HepG2 (cell line): ENCODE results near the gene NOP56. TPM values are rescaled to one million over a fixed set of nuclear protein-coding genes. Genes with fewer than 3 reads are reported as not detected.

ENCODE experiments used
- ATAC-seq: fragments of 200-7000 bp; cut with Tn5 transposase; 3 replicates; pipeline ENCODE4 v1.9.1; 2020; ENCODE audit warnings: mild to moderate bottlenecking, moderate library complexity
- BruUV-seq: library from RNA; stranded (reverse); fragments of 400-500 nt; replicated peaks from 2 replicates; lab custom pipeline; 2021; lab: Mats Ljungman, UMichigan
- CTCF ChIA-PET: fragments of 300-600 bp; formaldehyde crosslinking; extraction: SDS; loops from one replicate; lab custom pipeline; 2021; ENCODE audit warnings: low total read pairs, inconsistent platforms, low intra/inter-chr PET ratio; lab: Yijun Ruan, JAX
- POLR2A ChIA-PET: fragments of 350-600 bp; sonication (Branson Sonifier 250); formaldehyde crosslinking; loops from one replicate; lab custom pipeline; 2020; ENCODE audit warnings: antibody characterized with exemption, inconsistent platforms; lab: Yijun Ruan, JAX
- DNase-seq: peaks from one replicate; pipeline ENCODE4 v3.0.0-alpha.2; 2015; ENCODE audit warnings: low spot score
- FAIRE-seq: peaks from 3 replicates; lab custom pipeline; 2011; peaks lifted over from hg19 to GRCh38; lab: Jason Lieb, UNC
- H2AFZ ChIP-seq: one replicate; pipeline ENCODE4 v1.6.1; 2011; ENCODE audit warnings: low read length, inconsistent platforms
- H3K27ac ChIP-seq: fragments of 300-600 bp; 3 replicates; pipeline ENCODE4 v1.8.0; 2011; ENCODE audit warnings: mixed run types, mild to moderate bottlenecking, mixed read lengths, low read length, inconsistent platforms; ENCODE audit not compliant: insufficient read depth; ENCODE audit errors: extremely low read length
- H3K27me3 ChIP-seq, 2 experiments: fragments of 200-600 bp in 1 of 2; 2 replicates in 1 of 2; 3 replicates in 1 of 2; pipeline versions ENCODE4 v1.6.0 to v1.8.0; 2011; ENCODE audit warnings: low read length in 2 of 2, mild to moderate bottlenecking in 2 of 2, moderate library complexity in 2 of 2, inconsistent platforms in 1 of 2; ENCODE audit not compliant: insufficient read depth in 2 of 2, control insufficient read depth in 1 of 2
- H3K36me3 ChIP-seq, 2 experiments: fragments of 200-600 bp in 1 of 2; replicated peaks in 1 of 2; 2 replicates in 1 of 2; 3 replicates in 1 of 2; pipeline versions ENCODE4 v1.5.1 to v1.8.0; 2011; ENCODE audit warnings: low read length in 2 of 2, inconsistent platforms in 1 of 2; ENCODE audit not compliant: insufficient read depth in 2 of 2, control insufficient read depth in 1 of 2
- H3K4me1 ChIP-seq: 2 replicates; pipeline ENCODE4 v1.5.1; 2012; ENCODE audit warnings: low read length, inconsistent platforms; ENCODE audit not compliant: insufficient read depth
- H3K4me2 ChIP-seq: 2 replicates; pipeline ENCODE4 v1.6.0; 2011; ENCODE audit warnings: low read depth, low read length, inconsistent platforms
- H3K4me3 ChIP-seq, 3 experiments: fragments of 200-600 bp in 1 of 3; sonication (generic), shearing (Covaris generic) in 1 of 3; replicated peaks in 1 of 3; 2 replicates each; pipeline ENCODE4 v1.5.1; 2011 to 2016; ENCODE audit warnings: low read length in 3 of 3, inconsistent platforms in 2 of 3, low read depth in 2 of 3, mild to moderate bottlenecking in 2 of 3, control low read depth in 1 of 3, mixed read lengths in 1 of 3; ENCODE audit not compliant: insufficient read depth in 1 of 3
- H3K79me2 ChIP-seq: one replicate; pipeline ENCODE4 v1.6.1; 2011; ENCODE audit warnings: low read length, inconsistent platforms; ENCODE audit not compliant: insufficient read depth
- H3K9ac ChIP-seq: 2 replicates; pipeline ENCODE4 v1.6.0; 2011; ENCODE audit warnings: mild to moderate bottlenecking, low read depth, low read length, inconsistent platforms; ENCODE audit not compliant: insufficient read depth
- H3K9me3 ChIP-seq: 2 replicates; pipeline ENCODE4 v1.5.1; 2012; ENCODE audit warnings: mild to moderate bottlenecking, low read length
- H4K20me1 ChIP-seq: 2 replicates; pipeline ENCODE4 v1.6.0; 2011; ENCODE audit warnings: inconsistent platforms, mild to moderate bottlenecking, low read length, moderate library complexity; ENCODE audit not compliant: insufficient read depth
- ATF7 ChIP-seq, 2 experiments: fragments of 450-650 bp in 1 of 2; sonication (generic) in 1 of 2; formaldehyde crosslinking in 1 of 2; IDR thresholded peaks; 2 replicates each; pipeline versions ENCODE4 v1.4.0 to v1.6.1; 2016 to 2020; ENCODE audit warnings: antibody characterized with exemption in 1 of 2, mild to moderate bottlenecking in 1 of 2, missing genetic modification reagents in 1 of 2
- CAMTA2 ChIP-seq: sonication (generic); formaldehyde crosslinking; IDR thresholded peaks from 2 replicates; pipeline ENCODE4 v1.4.0; 2020; ENCODE audit warnings: mild to moderate bottlenecking, missing genetic modification reagents, borderline replicate concordance
- CHCHD3 ChIP-seq: sonication (generic); formaldehyde crosslinking; IDR thresholded peaks from 2 replicates; pipeline ENCODE4 v1.8.0; 2022; ENCODE audit warnings: mild to moderate bottlenecking, missing genetic modification reagents, moderate library complexity
- GABPB1 ChIP-seq: IDR thresholded peaks from 2 replicates; pipeline ENCODE4 v1.6.1; 2016; ENCODE audit warnings: mild to moderate bottlenecking, missing genetic modification reagents, moderate library complexity, missing compliant biosample characterization
- YEATS4 ChIP-seq: sonication (generic); formaldehyde crosslinking; IDR thresholded peaks from 2 replicates; pipeline ENCODE4 v1.4.0; 2020; ENCODE audit warnings: missing genetic modification reagents, borderline replicate concordance
- ZNF441 ChIP-seq: sonication (generic); formaldehyde crosslinking; IDR thresholded peaks from 2 replicates; pipeline ENCODE4 v1.7.0; 2021; ENCODE audit warnings: missing genetic modification reagents, borderline replicate concordance
- ZNF460 ChIP-seq: sonication (generic); formaldehyde crosslinking; IDR thresholded peaks from 2 replicates; pipeline ENCODE4 v1.5.1; 2020; ENCODE audit warnings: missing genetic modification reagents, mild to moderate bottlenecking, borderline replicate concordance
- ZNF598 ChIP-seq: sonication (generic); formaldehyde crosslinking; IDR thresholded peaks from 2 replicates; pipeline ENCODE4 v1.5.1; 2020; ENCODE audit warnings: mild to moderate bottlenecking, missing genetic modification reagents, borderline replicate concordance
- WGBS: methylation state at CpG from one replicate; pipeline ENCODE4 v1.1.6; 2017; ENCODE audit warnings: low lambda C conversion rate; 5-methylcytosine and 5-hydroxymethylcytosine counted together
- in situ Hi-C: cut with HindIII; loops from 2 replicates; pipeline ENCODE4 v1.10.0; 2017; ENCODE audit warnings: low pct_unique_long_range_greater_than_20kb; ENCODE audit not compliant: extremely low pct_ligation_motif_present
- intact Hi-C: fragments of 100-400 bp; cut with micrococcal nuclease; formaldehyde crosslinking; loops from one replicate; pipeline ENCODE4 v1.10.0; 2022; ENCODE audit not compliant: unreplicated experiment
- polyA plus RNA-seq, 8 experiments: library from polyadenylated mRNA; depleted of rRNA in 3 of 8; stranded (reverse) in 7 of 8; unstranded in 1 of 8; fragments of >200 nt; fragmentation: Illumina TruSeq in 4 of 8; extraction: Trizol in 4 of 8; gene quantifications; 2 replicates each; pipeline versions ENCODE4 v1.2.1 to v1.2.3, GENCODE V29; 2011 to 2016; ENCODE audit warnings: low read depth in 4 of 8, missing spikeins in 1 of 8, mixed read lengths in 1 of 8; ENCODE audit not compliant: insufficient read depth in 1 of 8
- total RNA-seq, 5 experiments: library from RNA; depleted of rRNA; stranded (reverse); fragments of >200 nt; fragmentation: Illumina TruSeq; extraction: Trizol; gene quantifications; 2 replicates each; pipeline ENCODE4 v1.2.3, GENCODE V29; 2016; ENCODE audit warnings: low read depth in 1 of 5
- TF ChIP-seq, protein P1 (sequence below): sonication (generic); formaldehyde crosslinking; IDR thresholded peaks from 2 replicates; pipeline ENCODE4 v1.5.0; 2020; ENCODE audit warnings: mild to moderate bottlenecking, missing genetic modification reagents, moderate library complexity
- TF ChIP-seq, protein P2 (sequence below): sonication (generic); formaldehyde crosslinking; IDR thresholded peaks from 2 replicates; pipeline ENCODE4 v1.8.1; 2023; ENCODE audit warnings: missing genetic modification reagents, mild to moderate bottlenecking, borderline replicate concordance
- TF ChIP-seq, protein P3 (sequence below): sonication (generic); formaldehyde crosslinking; IDR thresholded peaks from 2 replicates; pipeline ENCODE4 v1.5.0; 2020; ENCODE audit warnings: missing genetic modification reagents, mild to moderate bottlenecking, borderline replicate concordance
- TF ChIP-seq, protein P4 (sequence below): IDR thresholded peaks from 2 replicates; pipeline ENCODE4 v1.6.1; 2016; ENCODE audit warnings: control low read depth

Gene NOP56
- total and polyA plus RNA-seq, 2 of the 13 experiments (the other 11 are each of a cell fraction or from before 2014, with no cell fraction given), result 369 to 1,116 TPM

DNA sequence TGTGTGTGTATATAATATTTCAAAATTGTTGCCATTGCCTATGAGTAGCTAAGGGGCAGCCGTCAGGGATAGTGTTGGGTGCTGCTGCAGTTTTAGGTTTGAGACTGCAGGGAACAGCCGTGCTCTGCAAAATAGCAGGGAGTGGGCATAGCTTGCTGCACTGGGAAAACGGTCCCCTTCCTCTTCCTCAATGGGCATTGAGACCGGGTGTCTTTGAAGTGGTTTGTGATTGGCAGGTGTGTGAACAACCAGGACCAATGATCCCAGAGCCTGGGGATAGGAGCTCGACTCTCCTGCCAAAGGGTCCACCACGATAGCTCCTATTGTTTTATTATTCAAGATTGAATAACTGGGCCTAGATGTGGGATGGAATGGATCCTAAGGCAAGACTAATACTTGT, 35.1 kb downstream of the NOP56 start:
- peaks cover 15 to 68% of the 10 kb centered on the region in 2 experiments for H3K27me3 ChIP-seq
- no peak for FAIRE-seq
- 16% methylated on average over 6 of the region's 6 CpGs for WGBS

DNA sequence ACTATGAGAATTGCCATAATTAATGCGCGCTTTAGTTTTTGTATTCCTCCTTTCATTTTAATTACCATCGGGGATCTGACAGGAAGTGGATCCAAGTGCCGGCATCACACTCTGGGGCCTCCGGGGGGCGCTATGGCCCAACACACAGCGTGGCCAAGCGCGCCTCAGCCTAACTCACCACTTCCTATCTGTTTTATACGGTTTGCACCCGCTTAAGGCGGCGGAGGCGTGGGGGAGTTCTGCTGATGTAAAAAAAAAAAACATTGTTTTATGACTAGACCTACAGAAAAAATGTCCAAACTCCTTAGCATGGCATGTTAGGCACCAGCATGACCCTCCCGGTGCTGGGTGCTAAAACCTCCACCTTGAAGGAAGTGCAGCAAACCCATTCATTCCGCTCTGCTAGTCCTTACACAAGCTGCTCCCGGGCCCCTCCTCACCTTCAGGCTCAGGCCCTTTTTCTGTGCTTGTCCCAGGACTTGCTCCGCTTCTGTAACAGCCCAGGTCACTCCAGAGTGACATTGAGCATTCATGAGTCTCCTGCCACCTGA, 35.7 kb downstream of the NOP56 start:
- H3K4me3 ChIP-seq, result peak overlapping the region in 1 of 3 experiments; percentile 18; a peak in 1 of 6 replicates
- peaks cover 15 to 68% of the 10 kb centered on the region in 2 experiments for H3K27me3 ChIP-seq
- H3K9ac ChIP-seq, result no peak overlapping the region
- H3K79me2 ChIP-seq, result no peaks in the 10 kb centered on the region
- in situ Hi-C loops (loop anchor here (5.0 kb wide), 1 partner anchor 64 kb away; no protein-coding TSS in a partner anchor), intact Hi-C loops (loop anchor here (1.0 kb wide), 1 partner anchor 55 kb away; no protein-coding TSS in a partner anchor)
- no peak overlapping the region for H2AFZ ChIP-seq
- no peaks in the 10 kb centered on the region for H3K36me3 ChIP-seq
- WGBS, result 27% methylated on average over 18 of the region's 18 CpGs
- CTCF ChIA-PET, result interaction anchor here (0.7 to 0.9 kb wide), 3 partner anchors 55 to 64 kb away, joined by 3 to 8 read pairs (median 5); no protein-coding TSS in a partner anchor
- H4K20me1 ChIP-seq, result no peaks in the 10 kb centered on the region
- H3K4me2 ChIP-seq, result peak overlapping the region; percentile 27
- peak; percentile 23 for FAIRE-seq
- no peaks in the 10 kb centered on the region for H3K9me3 ChIP-seq
- peak; percentile 31; the same call in 2 of the 3 replicates for ATAC-seq
- POLR2A ChIA-PET, result interaction anchor here (1.9 kb wide), 1 partner anchor 36 kb away, joined by 10 read pairs; the partner anchor contains the start of gene NOP56
- BruUV-seq, result no TSS peak
- peaks cover 16% of the 10 kb centered on the region for H3K4me1 ChIP-seq
- H3K27ac ChIP-seq, result no peak overlapping the region
- DNase-seq, result no peak
- TF ChIP-seq ZNF460 (CRISPR knock-in tag), result no peak
- 0 out of 2 replicates have a peak, but pooled peaks have one; percentile 42 for TF ChIP-seq CAMTA2 (CRISPR knock-in tag)
- no peak for TF ChIP-seq CHCHD3
- TF ChIP-seq, protein P1, sequence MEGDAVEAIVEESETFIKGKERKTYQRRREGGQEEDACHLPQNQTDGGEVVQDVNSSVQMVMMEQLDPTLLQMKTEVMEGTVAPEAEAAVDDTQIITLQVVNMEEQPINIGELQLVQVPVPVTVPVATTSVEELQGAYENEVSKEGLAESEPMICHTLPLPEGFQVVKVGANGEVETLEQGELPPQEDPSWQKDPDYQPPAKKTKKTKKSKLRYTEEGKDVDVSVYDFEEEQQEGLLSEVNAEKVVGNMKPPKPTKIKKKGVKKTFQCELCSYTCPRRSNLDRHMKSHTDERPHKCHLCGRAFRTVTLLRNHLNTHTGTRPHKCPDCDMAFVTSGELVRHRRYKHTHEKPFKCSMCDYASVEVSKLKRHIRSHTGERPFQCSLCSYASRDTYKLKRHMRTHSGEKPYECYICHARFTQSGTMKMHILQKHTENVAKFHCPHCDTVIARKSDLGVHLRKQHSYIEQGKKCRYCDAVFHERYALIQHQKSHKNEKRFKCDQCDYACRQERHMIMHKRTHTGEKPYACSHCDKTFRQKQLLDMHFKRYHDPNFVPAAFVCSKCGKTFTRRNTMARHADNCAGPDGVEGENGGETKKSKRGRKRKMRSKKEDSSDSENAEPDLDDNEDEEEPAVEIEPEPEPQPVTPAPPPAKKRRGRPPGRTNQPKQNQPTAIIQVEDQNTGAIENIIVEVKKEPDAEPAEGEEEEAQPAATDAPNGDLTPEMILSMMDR, result peak; percentile 74
- TF ChIP-seq, protein P2, sequence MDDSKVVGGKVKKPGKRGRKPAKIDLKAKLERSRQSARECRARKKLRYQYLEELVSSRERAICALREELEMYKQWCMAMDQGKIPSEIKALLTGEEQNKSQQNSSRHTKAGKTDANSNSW (CRISPR knock-in tag), result no peak
- TF ChIP-seq GABPB1 (CRISPR knock-in tag), result peak; percentile 60
- TF ChIP-seq, protein P3, sequence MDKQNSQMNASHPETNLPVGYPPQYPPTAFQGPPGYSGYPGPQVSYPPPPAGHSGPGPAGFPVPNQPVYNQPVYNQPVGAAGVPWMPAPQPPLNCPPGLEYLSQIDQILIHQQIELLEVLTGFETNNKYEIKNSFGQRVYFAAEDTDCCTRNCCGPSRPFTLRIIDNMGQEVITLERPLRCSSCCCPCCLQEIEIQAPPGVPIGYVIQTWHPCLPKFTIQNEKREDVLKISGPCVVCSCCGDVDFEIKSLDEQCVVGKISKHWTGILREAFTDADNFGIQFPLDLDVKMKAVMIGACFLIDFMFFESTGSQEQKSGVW (CRISPR knock-in tag), result no peak
- no peak for TF ChIP-seq ATF7 (IDR thresholded peaks at IDR 0.05)
- no peak for TF ChIP-seq ATF7 (CRISPR knock-in tag; IDR thresholded peaks at IDR 0.05)
- TF ChIP-seq ZNF598, result no peak
- TF ChIP-seq YEATS4 (CRISPR knock-in tag), result no peak

More for the DNA sequence above, 35.1 kb downstream of the NOP56 start:
- in situ Hi-C loops (loop anchor here (5.0 kb wide), 1 partner anchor 65 kb away; no protein-coding TSS in a partner anchor), intact Hi-C loops (no loop called here)
- Histone ChIP-seq H2AFZ (no peak overlapping the region), H3K36me3 (no peaks in the 10 kb centered on the region), H3K4me1 (peaks cover 16% of the 10 kb centered on the region), H4K20me1 (no peaks in the 10 kb centered on the region), H3K4me3 (no peak overlapping the region), H3K9ac (no peak overlapping the region), H3K79me2 (no peaks in the 10 kb centered on the region), H3K27ac (no peak overlapping the region)
- POLR2A ChIA-PET, result no interaction called here
- DNase-seq, result no peak
- no peak for ATAC-seq
- no TSS peak for BruUV-seq
- no peak for TF ChIP-seq ZNF441 (CRISPR knock-in tag)
- TF ChIP-seq, protein P4, sequence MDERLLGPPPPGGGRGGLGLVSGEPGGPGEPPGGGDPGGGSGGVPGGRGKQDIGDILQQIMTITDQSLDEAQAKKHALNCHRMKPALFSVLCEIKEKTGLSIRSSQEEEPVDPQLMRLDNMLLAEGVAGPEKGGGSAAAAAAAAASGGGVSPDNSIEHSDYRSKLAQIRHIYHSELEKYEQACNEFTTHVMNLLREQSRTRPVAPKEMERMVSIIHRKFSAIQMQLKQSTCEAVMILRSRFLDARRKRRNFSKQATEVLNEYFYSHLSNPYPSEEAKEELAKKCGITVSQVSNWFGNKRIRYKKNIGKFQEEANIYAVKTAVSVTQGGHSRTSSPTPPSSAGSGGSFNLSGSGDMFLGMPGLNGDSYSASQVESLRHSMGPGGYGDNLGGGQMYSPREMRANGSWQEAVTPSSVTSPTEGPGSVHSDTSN (CRISPR knock-in tag), result 0 out of 2 replicates have a peak, but pooled peaks have one; percentile 9
- TF ChIP-seq, all 625 proteins: peak for 1
- Histone ChIP-seq H3K4me2 (no peak overlapping the region), H3K9me3 (no peaks in the 10 kb centered on the region)
- CTCF ChIA-PET, result interaction anchor here (0.9 kb wide), 1 partner anchor 55 kb away, joined by 8 read pairs; no protein-coding TSS in a partner anchor
